MM.1S (cell line): Measurements from ENCODE around the gene TUBB2B.

Experiments used
- DNase-seq: peaks from one replicate; pipeline ENCODE4 v3.0.0-alpha.2; 2015
- H2AFZ ChIP-seq: fragments of 300-600 bp; sonication (generic); 2 replicates; pipeline ENCODE4 v1.6.0; 2016; ENCODE audit warnings: antibody characterized with exemption, low read length
- H3F3A ChIP-seq: fragments of 300-600 bp; sonication (generic); 2 replicates; pipeline ENCODE4 v1.6.1; 2016; ENCODE audit warnings: mild to moderate bottlenecking, antibody characterized with exemption, low read length, moderate library complexity, mixed read lengths; ENCODE audit not compliant: insufficient read depth
- H3K27ac ChIP-seq: fragments of 300-600 bp; sonication (generic); 2 replicates; pipeline ENCODE4 v1.5.1; 2016; ENCODE audit warnings: mild to moderate bottlenecking, low read length
- H3K27me3 ChIP-seq: fragments of 300-600 bp; sonication (generic); replicated peaks from 2 replicates; pipeline ENCODE4 v1.6.0; 2016; ENCODE audit warnings: low read length; ENCODE audit not compliant: insufficient read depth
- H3K36me3 ChIP-seq: fragments of 300-600 bp; sonication (generic); replicated peaks from 2 replicates; pipeline ENCODE4 v1.6.1; 2016; ENCODE audit warnings: mild to moderate bottlenecking, low read length, mixed read lengths; ENCODE audit not compliant: insufficient read depth
- H3K4me1 ChIP-seq: fragments of 300-600 bp; sonication (generic); 2 replicates; pipeline ENCODE4 v1.6.1; 2016; ENCODE audit warnings: low read length, mixed read lengths
- H3K4me2 ChIP-seq: fragments of 300-600 bp; sonication (generic); 2 replicates; pipeline ENCODE4 v1.6.0; 2016; ENCODE audit warnings: low read depth, low read length
- H3K4me3 ChIP-seq: fragments of 300-600 bp; sonication (generic); 2 replicates; pipeline ENCODE4 v1.5.1; 2016; ENCODE audit warnings: low read length, mixed read lengths
- H3K79me2 ChIP-seq: fragments of 300-600 bp; sonication (generic); 2 replicates; pipeline ENCODE4 v1.6.1; 2016; ENCODE audit warnings: mixed run types, low read length, mixed read lengths
- H3K9ac ChIP-seq: fragments of 300-600 bp; sonication (generic); 2 replicates; pipeline ENCODE4 v1.6.1; 2016; ENCODE audit warnings: low read length, mixed read lengths
- H3K9me2 ChIP-seq: fragments of 300-600 bp; sonication (generic); replicated peaks from 2 replicates; pipeline ENCODE4 v1.6.1; 2016; ENCODE audit warnings: mild to moderate bottlenecking, low read length, mixed read lengths; ENCODE audit not compliant: insufficient read depth
- H3K9me3 ChIP-seq: fragments of 300-600 bp; sonication (generic); replicated peaks from 2 replicates; pipeline ENCODE4 v1.6.1; 2016; ENCODE audit warnings: mild to moderate bottlenecking, low read length, mixed read lengths; ENCODE audit not compliant: insufficient read depth
- H4K20me1 ChIP-seq: fragments of 300-600 bp; sonication (generic); 2 replicates; pipeline ENCODE4 v1.6.1; 2016; ENCODE audit warnings: mild to moderate bottlenecking, low read length, moderate library complexity, mixed read lengths; ENCODE audit not compliant: insufficient read depth
- CTCF ChIP-seq: fragments of 300-600 bp; sonication (generic); IDR thresholded peaks from 2 replicates; pipeline ENCODE4 v1.5.1; 2016; ENCODE audit warnings: antibody characterized with exemption, low read length, mixed read lengths
- EZH2 ChIP-seq: fragments of 300-600 bp; sonication (generic); optimal IDR thresholded peaks from 2 replicates; pipeline ENCODE3; 2017; ENCODE audit warnings: low read depth, mild to moderate bottlenecking, antibody characterized with exemption, low read length, mixed read lengths
- EZH2phosphoT487 ChIP-seq: fragments of 300-600 bp; sonication (generic); IDR thresholded peaks from 2 replicates; pipeline ENCODE4 v1.6.1; 2018; ENCODE audit warnings: antibody characterized with exemption, low read length

The TUBB2B gene

GRCh38 chr6:3218266-3218665 lies 9.2 kb downstream of the TUBB2B start:
- Histone ChIP-seq H3K9me3 (no peaks in the 10 kb centered on the region), H3K79me2 (no peaks in the 10 kb centered on the region), H3K4me2 (no peak overlapping the region), H3K27ac (no peak overlapping the region), H3K4me1 (peaks cover 12% of the 10 kb centered on the region), H3K9ac (no peak overlapping the region), H3K4me3 (no peak overlapping the region), H3K27me3 (no peaks in the 10 kb centered on the region), H3K9me2 (no peaks in the 10 kb centered on the region), H3K36me3 (no peaks in the 10 kb centered on the region), H3F3A (peaks cover 10% of the 10 kb centered on the region; the same call in 1 of the 2 replicates), H2AFZ (no peak overlapping the region), H4K20me1 (no peaks in the 10 kb centered on the region)
- no peak for DNase-seq
- TF ChIP-seq EZH2 (no peak), EZH2phosphoT487 (no peak), CTCF (no peak)

- no peaks in the 10 kb centered on the region for H3K27me3 ChIP-seq
- no peak for TF ChIP-seq EZH2phosphoT487
- no peak for TF ChIP-seq CTCF
- TF ChIP-seq EZH2: no peak
- H3K9me3 ChIP-seq: no peaks in the 10 kb centered on the region
- peaks cover 2% of the 10 kb centered on the region for H3K4me1 ChIP-seq
- H4K20me1 ChIP-seq: no peaks in the 10 kb centered on the region
- no peak overlapping the region for H3K4me2 ChIP-seq
- H2AFZ ChIP-seq: no peak overlapping the region
- H3K79me2 ChIP-seq: no peaks in the 10 kb centered on the region
- H3K36me3 ChIP-seq: no peaks in the 10 kb centered on the region
- DNase-seq: no peak
- no peak overlapping the region for H3K27ac ChIP-seq
- H3K9me2 ChIP-seq: no peaks in the 10 kb centered on the region
- no peak overlapping the region for H3K9ac ChIP-seq
- H3K4me3 ChIP-seq: no peak overlapping the region
- H3F3A ChIP-seq: 0 out of 2 replicates have a peak, but pooled peaks cover 1% of the 10 kb centered on the region
These were observed 10.2 kb downstream of the TUBB2B start for GRCh38 chr6:3217286-3217685.

DNA sequence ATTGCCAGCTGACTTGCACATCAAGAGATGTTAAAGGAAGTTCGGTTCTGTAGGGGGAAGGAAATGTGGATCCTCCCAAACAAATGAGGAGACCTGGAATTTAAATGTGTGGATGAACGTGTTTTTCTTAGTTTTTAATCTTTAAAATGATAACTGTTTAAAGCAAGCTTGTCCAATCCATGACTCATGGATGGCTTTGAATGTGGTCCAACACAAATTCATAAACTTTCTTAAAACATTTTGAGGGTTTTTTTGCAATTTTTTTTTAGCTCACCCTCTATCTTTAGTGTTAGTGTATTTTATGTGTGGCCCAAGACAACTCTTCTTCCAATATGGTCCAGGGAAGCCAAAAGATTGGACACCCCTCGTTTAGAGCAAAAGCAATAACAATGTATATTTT lies 12.6 kb downstream of the TUBB2B start:
- Histone ChIP-seq H3K4me2 (no peak overlapping the region), H3K36me3 (no peaks in the 10 kb centered on the region), H3F3A (no peaks in the 10 kb centered on the region), H4K20me1 (no peaks in the 10 kb centered on the region), H3K4me1 (no peaks in the 10 kb centered on the region), H3K4me3 (no peak overlapping the region), H3K9ac (no peak overlapping the region), H3K79me2 (no peaks in the 10 kb centered on the region), H3K9me3 (no peaks in the 10 kb centered on the region), H3K9me2 (no peaks in the 10 kb centered on the region), H2AFZ (no peak overlapping the region), H3K27me3 (no peaks in the 10 kb centered on the region), H3K27ac (no peak overlapping the region)
- TF ChIP-seq EZH2 (no peak), EZH2phosphoT487 (no peak), CTCF (no peak)
- DNase-seq: no peak
